Esophagus muscularis mucosa (tissue), 4 donors: Measurements from ENCODE around the gene C1orf52. TPM values are rescaled to one million over a fixed set of nuclear protein-coding genes. Genes with fewer than 3 reads are reported as not detected.

Experiments
- DNase-seq: peaks from one replicate; pipeline ENCODE4 v3.0.0-alpha.2; 2017; ENCODE audit errors: extremely low spot score
- H3K27ac ChIP-seq, 4 donors: fragments of 200-600 bp; sonication (generic); replicated peaks in 1 of 4; 1 replicate in 3 of 4; 2 replicates in 1 of 4; pipeline ENCODE4 v1.5.1; 2016 to 2019; ENCODE audit warnings: mild to moderate bottlenecking in 1 of 4
- H3K27me3 ChIP-seq, 4 donors: fragments of 200-600 bp; sonication (generic); one replicate each; pipeline versions ENCODE4 v1.5.1 to v1.6.0; 2016 to 2019
- H3K36me3 ChIP-seq, 4 donors: fragments of 200-600 bp; sonication (generic); one replicate each; pipeline ENCODE4 v1.5.1; 2016 to 2019
- H3K4me1 ChIP-seq, 4 donors: fragments of 200-600 bp; sonication (generic); one replicate each; pipeline ENCODE4 v1.5.1; 2016 to 2019
- H3K4me3 ChIP-seq, 4 donors: fragments of 200-600 bp; sonication (generic); 1 replicate in 2 of 4; 2 replicates in 2 of 4; pipeline ENCODE4 v1.5.1; 2016 to 2019; ENCODE audit warnings: mild to moderate bottlenecking in 4 of 4, moderate library complexity in 1 of 4
- H3K9me3 ChIP-seq, 4 donors: fragments of 200-600 bp; sonication (generic); 1 replicate in 3 of 4; 2 replicates in 1 of 4; pipeline ENCODE4 v1.5.1; 2016 to 2019
- EP300 ChIP-seq: sonication (generic); formaldehyde crosslinking; IDR thresholded peaks from one replicate; pipeline ENCODE4 v1.6.1; 2017; ENCODE audit warnings: antibody characterized with exemption
- POLR2A ChIP-seq: fragments of 450-650 bp; IDR thresholded peaks from one replicate; pipeline ENCODE4 v1.6.1; 2017; ENCODE audit warnings: antibody characterized with exemption, moderate library complexity, mild to moderate bottlenecking, low read depth
- POLR2AphosphoS5 ChIP-seq, 2 donors: sonication (generic); formaldehyde crosslinking; IDR thresholded peaks; one replicate each; pipeline ENCODE4 v1.6.1; 2017; ENCODE audit warnings: antibody characterized with exemption in 2 of 2
- WGBS: methylation state at CpG from one replicate; pipeline ENCODE4 v1.1.5; 2018; 5-methylcytosine and 5-hydroxymethylcytosine counted together
- intact Hi-C: fragments of 100-400 bp; cut with DNase I; formaldehyde crosslinking; loops from one replicate; pipeline ENCODE4 v1.15.1; 2023
- total RNA-seq, 4 donors: library from RNA; depleted of rRNA; stranded (reverse); fragments of >200 nt; gene quantifications; one replicate each; pipeline versions ENCODE4 v1.1.0 to v1.2.1, GENCODE V29; 2016
- TF ChIP-seq, protein P1 (sequence below), 3 experiments: fragments of 200-600 bp in 2 of 3; fragments of 450-650 bp in 1 of 3; sonication (generic) in 2 of 3; IDR thresholded peaks; one replicate each; pipeline ENCODE4 v1.5.1; 2017 to 2019; ENCODE audit warnings: antibody characterized with exemption in 3 of 3, mild to moderate bottlenecking in 2 of 3, moderate library complexity in 1 of 3

C1orf52 gene
- total RNA-seq: 10 to 100 TPM; 11.2 to 22.4 (median 15.4) TPM

DNA sequence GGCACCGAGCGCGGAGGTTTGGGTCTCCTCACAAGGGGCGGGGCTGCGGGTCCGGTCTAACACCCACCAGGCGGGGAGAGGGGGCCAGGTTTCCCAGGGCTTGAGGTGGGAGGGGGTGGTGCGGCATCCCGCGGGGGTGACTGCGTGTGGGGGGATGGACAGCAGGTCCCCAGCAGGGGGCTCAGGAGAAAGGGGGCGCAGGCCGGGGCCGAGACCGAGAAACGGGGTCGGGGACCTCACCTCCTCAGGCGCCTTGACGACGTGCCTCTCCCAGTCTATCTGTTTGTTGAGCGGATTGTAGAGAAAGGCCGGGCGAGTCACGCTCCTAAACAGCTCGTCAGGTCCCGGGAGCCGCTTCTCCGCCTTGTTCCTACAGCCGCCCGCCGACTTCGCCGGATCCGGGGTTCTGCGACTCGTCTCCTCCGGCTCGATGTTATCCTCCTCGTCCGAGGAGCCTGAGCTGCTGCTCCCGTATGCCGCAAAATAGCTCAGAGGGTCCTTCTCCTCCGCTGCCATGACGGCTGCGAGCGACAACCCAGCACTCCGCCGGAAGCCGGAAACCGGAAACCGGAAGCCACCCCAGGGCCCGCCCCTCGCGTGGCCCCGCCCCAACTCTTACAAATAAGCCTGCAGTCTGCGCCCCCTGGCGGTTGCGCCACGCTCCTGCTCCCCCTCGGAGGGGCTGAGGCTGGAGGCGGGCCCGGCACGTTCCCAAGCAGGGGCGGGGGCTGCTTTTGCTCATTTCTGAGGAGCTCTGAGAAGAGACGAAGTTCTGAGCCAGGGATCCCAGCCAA lies at the start of gene C1orf52:
Gene C1orf52 (minus strand): TSS at position 545 of the 794 bp plus-strand sequence. CDS start 29 bp downstream, at position 516.
- peak; percentile 90 to 91 for TF ChIP-seq POLR2AphosphoS5 (IDR thresholded peaks at IDR 0.05)
- TF ChIP-seq, protein P1, sequence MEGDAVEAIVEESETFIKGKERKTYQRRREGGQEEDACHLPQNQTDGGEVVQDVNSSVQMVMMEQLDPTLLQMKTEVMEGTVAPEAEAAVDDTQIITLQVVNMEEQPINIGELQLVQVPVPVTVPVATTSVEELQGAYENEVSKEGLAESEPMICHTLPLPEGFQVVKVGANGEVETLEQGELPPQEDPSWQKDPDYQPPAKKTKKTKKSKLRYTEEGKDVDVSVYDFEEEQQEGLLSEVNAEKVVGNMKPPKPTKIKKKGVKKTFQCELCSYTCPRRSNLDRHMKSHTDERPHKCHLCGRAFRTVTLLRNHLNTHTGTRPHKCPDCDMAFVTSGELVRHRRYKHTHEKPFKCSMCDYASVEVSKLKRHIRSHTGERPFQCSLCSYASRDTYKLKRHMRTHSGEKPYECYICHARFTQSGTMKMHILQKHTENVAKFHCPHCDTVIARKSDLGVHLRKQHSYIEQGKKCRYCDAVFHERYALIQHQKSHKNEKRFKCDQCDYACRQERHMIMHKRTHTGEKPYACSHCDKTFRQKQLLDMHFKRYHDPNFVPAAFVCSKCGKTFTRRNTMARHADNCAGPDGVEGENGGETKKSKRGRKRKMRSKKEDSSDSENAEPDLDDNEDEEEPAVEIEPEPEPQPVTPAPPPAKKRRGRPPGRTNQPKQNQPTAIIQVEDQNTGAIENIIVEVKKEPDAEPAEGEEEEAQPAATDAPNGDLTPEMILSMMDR (IDR thresholded peaks at IDR 0.05): peak in 2 of 3 experiments; percentile 99 to 100
- TF ChIP-seq POLR2A: peak; percentile 67
- no peak for TF ChIP-seq EP300
- Histone ChIP-seq H3K27me3 (no peaks in the 10 kb centered on the region), H3K36me3 (peaks cover 0 to 28% (median 14%) of the 10 kb centered on the region in 4 donors), H3K4me1 (peaks cover 24 to 52% (median 48%) of the 10 kb centered on the region in 4 donors), H3K27ac (peak within 1 kb of the TSS; percentile 71 to 91 (median 85)), H3K4me3 (peak within 1 kb of the TSS; percentile 73 to 96 (median 82)), H3K9me3 (no peaks in the 10 kb centered on the region)
- intact Hi-C loops: loop anchor here (5.0 kb wide), 2 partner anchors 62 to 317 kb away; no protein-coding TSS in a partner anchor
- DNase-seq: peak; percentile 99
- 0% methylated on average over 5 of the region's 65 CpGs for WGBS

DNA sequence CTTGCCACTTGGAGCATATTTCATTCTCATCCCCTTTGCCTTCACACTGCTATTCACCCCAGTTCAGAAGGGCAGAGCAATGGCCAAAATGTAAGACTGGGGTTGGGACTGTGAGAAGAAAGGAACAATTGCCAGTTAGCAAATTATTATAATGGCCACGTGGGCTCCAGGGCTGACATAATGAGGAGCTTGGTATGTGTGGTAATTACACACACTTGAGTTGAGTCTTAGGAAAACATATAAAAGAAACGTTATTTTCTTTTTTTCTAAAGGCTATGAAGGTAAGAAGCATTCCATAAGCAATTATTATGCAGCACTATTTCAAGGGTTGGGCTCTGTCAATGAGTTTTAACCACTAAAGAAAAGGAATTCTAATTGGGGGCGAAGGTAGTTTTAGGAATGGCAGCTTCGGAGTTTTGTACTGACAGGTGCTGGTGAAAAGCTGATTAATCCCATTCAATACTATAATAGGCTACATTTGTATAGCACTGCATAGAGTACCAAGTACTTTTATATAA lies 49.4 kb upstream of the C1orf52 start:
- TF ChIP-seq POLR2AphosphoS5 (IDR thresholded peaks at IDR 0.05) (no peak), EP300 (no peak), POLR2A (no peak)
- TF ChIP-seq, protein P1 (IDR thresholded peaks at IDR 0.05): no peak
- WGBS: 75% methylated on average over 4 of the region's 4 CpGs
- Histone ChIP-seq H3K9me3 (no peaks in the 10 kb centered on the region), H3K4me3 (no peak overlapping the region), H3K27me3 (no peaks in the 10 kb centered on the region), H3K27ac (no peak overlapping the region), H3K4me1 (peaks cover 8 to 15% (median 12%) of the 10 kb centered on the region in 4 donors), H3K36me3 (no peaks in the 10 kb centered on the region)
- no peak for DNase-seq
- intact Hi-C loops: loop anchor here (2.0 to 5.0 kb wide), 3 partner anchors 193 to 384 kb away; partner anchors contain the start of gene CCN1

DNA sequence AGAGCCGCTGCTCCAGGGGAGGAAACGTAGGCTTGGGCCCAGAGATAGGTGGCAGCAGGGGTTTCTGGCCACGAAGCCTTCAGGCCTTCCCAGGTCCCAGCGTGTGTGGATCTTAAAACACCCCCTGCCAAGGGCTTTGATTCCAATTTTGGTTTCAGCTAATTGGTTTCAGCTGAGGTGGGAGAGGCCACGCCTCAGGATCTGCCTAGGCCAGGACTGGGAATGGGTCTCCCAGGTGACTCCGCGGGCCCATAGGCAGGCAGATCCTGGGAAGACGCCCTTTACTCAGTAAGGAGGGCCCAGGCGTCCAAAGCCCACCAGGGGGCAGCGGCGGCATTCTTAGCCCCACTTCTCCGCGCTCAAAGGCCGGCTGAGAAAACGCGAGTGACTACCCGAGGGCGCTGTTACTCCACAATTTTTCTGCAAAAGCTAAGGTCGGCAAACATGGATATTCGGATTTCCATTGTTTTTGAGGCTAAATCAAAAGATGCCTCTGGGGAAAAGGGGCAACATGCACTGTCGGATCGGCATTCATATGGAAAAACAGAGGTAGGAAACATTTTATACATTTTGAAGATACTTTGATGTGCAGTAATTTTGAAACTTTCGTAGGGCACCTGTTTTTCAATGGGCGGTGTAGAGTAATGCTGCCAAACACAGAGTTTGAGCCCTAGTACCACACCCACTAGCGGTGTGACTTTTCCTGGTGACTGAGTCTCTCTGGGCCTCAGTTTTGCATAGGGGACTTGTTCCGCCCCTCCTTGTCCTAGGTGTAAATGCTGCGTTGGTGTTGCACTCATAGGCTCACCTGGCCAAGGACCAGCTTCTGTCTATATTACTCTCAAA lies 48.7 kb upstream of the C1orf52 start:
- H3K9me3 ChIP-seq: no peaks in the 10 kb centered on the region
- intact Hi-C loops: loop anchor here (2.0 to 5.0 kb wide), 3 partner anchors 194 to 385 kb away; partner anchors contain the start of gene CCN1
- TF ChIP-seq, protein P1 (IDR thresholded peaks at IDR 0.05): peak; percentile 94 to 97 (median 97)
- no peak for TF ChIP-seq EP300
- peak; percentile 40 to 70 for TF ChIP-seq POLR2AphosphoS5 (IDR thresholded peaks at IDR 0.05)
- peak overlapping the region in 1 of 4 donors; percentile 2 for H3K4me3 ChIP-seq
- H3K4me1 ChIP-seq: peaks cover 5 to 11% (median 9%) of the 10 kb centered on the region in 4 donors
- H3K36me3 ChIP-seq: no peaks in the 10 kb centered on the region
- H3K27me3 ChIP-seq: no peaks in the 10 kb centered on the region
- peak; percentile 95 for DNase-seq
- 24% methylated on average over 25 of the region's 27 CpGs for WGBS
- peak overlapping the region in 1 of 4 donors; percentile 33 for H3K27ac ChIP-seq

DNA sequence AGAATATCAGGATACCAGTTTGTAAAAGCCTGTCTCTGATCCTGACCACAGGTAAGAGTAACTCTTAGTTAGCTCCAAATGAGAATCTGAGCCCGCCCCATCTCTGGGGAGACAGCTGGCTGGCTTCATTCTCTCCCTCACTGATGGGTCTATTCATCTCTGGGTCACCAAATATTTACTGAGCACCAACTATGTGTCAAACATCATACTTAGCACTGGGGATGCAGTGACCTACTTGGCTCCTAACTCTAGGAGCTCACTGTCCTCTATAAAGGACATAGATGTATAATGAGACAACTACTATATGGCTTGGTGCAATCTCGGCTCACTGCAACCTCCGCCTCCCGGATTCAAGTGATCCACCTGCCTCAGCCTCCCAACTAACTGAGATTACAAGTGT lies 46.8 kb upstream of the C1orf52 start:
- no peaks in the 10 kb centered on the region for H3K36me3 ChIP-seq
- no peaks in the 10 kb centered on the region for H3K9me3 ChIP-seq
- peaks cover 4 to 11% (median 9%) of the 10 kb centered on the region in 4 donors for H3K4me1 ChIP-seq
- H3K27me3 ChIP-seq: no peaks in the 10 kb centered on the region
- no peak overlapping the region for H3K27ac ChIP-seq
- no peak for DNase-seq
- TF ChIP-seq, protein P1 (IDR thresholded peaks at IDR 0.05): no peak
- no peak for TF ChIP-seq POLR2AphosphoS5 (IDR thresholded peaks at IDR 0.05)
- TF ChIP-seq POLR2A: no peak
- TF ChIP-seq EP300: no peak
- intact Hi-C loops: loop anchor here (5.0 kb wide), 2 partner anchors 196 to 276 kb away; partner anchors contain the start of gene CCN1
- WGBS: 94% methylated on average over 4 of the region's 4 CpGs
- H3K4me3 ChIP-seq: no peak overlapping the region
